Measurements from ENCODE around the gene SMYD3.

Gene SMYD3

DNA sequence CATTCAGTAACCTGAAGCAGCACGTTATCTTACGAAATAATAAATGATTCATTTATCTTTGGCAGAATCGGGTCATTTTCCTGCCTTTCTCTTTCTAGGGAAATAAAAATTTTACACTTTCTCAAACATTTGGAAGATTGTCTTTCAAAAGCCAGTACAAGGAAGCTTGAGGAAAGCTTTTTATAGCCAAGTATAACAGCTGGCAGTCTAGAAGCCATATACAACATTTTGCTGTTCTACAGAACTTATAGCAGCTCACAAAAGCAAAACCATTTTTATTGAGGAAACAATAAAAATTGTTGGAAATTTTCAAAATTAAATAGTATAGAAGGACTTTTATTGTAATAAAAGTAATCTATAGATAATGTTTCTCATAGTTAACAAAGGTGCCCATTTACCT lies 448.6 kb downstream of the SMYD3 start:
- Histone ChIP-seq H3K36me3 (ENCODE audit: insufficient read depth) (no peaks in the 10 kb centered on the region), H3K9ac (no peak overlapping the region), H3K27me3 (ENCODE audit: insufficient read depth, low read depth) (no peaks in the 10 kb centered on the region), H3K4me1 (ENCODE audit: low read depth, poor library complexity, severe bottlenecking) (no peaks in the 10 kb centered on the region), H3K79me2 (ENCODE audit: insufficient read depth, low read depth) (no peaks in the 10 kb centered on the region), H3K4me2 (no peak overlapping the region), H3K4me3 (IDR thresholded peaks at IDR 0.05; ENCODE audit: insufficient read depth, low read depth, low read length) (no peak overlapping the region), H4K20me1 (ENCODE audit: insufficient read depth) (no peaks in the 10 kb centered on the region), H2AFZ (ENCODE audit: low read depth) (no peak overlapping the region), H3K27ac (no peak overlapping the region)
- TF ChIP-seq, protein P1, sequence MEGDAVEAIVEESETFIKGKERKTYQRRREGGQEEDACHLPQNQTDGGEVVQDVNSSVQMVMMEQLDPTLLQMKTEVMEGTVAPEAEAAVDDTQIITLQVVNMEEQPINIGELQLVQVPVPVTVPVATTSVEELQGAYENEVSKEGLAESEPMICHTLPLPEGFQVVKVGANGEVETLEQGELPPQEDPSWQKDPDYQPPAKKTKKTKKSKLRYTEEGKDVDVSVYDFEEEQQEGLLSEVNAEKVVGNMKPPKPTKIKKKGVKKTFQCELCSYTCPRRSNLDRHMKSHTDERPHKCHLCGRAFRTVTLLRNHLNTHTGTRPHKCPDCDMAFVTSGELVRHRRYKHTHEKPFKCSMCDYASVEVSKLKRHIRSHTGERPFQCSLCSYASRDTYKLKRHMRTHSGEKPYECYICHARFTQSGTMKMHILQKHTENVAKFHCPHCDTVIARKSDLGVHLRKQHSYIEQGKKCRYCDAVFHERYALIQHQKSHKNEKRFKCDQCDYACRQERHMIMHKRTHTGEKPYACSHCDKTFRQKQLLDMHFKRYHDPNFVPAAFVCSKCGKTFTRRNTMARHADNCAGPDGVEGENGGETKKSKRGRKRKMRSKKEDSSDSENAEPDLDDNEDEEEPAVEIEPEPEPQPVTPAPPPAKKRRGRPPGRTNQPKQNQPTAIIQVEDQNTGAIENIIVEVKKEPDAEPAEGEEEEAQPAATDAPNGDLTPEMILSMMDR (conservative IDR thresholded peaks at IDR 0.05; ENCODE audit: low read depth, low read length), result no peak

DNA sequence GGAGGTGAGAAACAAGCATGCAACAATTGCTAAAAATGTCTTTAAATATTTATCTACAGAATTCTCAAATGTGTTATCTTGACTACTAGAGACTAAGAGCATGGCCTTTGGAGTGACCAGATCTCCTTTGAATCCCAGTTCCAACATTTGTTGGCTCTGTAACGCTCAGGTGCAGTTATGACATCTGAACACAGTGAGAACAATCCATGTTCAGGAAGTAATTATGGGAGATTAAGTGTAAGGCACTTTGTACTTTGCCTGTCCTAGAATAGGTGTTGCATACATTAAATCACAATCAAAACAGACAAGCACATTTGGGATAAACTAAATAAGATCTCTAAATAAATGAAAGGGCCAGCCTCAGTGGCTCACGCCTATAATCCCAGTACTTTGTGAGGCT lies 454.5 kb downstream of the SMYD3 start:
- Histone ChIP-seq H4K20me1 (ENCODE audit: insufficient read depth) (no peaks in the 10 kb centered on the region), H3K9ac (no peak overlapping the region), H3K4me2 (no peak overlapping the region), H3K79me2 (ENCODE audit: insufficient read depth, low read depth) (no peaks in the 10 kb centered on the region), H3K4me3 (IDR thresholded peaks at IDR 0.05; ENCODE audit: insufficient read depth, low read depth, low read length) (no peak overlapping the region), H3K27me3 (ENCODE audit: insufficient read depth, low read depth) (no peaks in the 10 kb centered on the region), H2AFZ (ENCODE audit: low read depth) (no peak overlapping the region), H3K27ac (no peak overlapping the region), H3K4me1 (ENCODE audit: low read depth, poor library complexity, severe bottlenecking) (no peaks in the 10 kb centered on the region), H3K36me3 (ENCODE audit: insufficient read depth) (no peaks in the 10 kb centered on the region)
- TF ChIP-seq, protein P1 (conservative IDR thresholded peaks at IDR 0.05; ENCODE audit: low read depth, low read length), result no peak

DNA sequence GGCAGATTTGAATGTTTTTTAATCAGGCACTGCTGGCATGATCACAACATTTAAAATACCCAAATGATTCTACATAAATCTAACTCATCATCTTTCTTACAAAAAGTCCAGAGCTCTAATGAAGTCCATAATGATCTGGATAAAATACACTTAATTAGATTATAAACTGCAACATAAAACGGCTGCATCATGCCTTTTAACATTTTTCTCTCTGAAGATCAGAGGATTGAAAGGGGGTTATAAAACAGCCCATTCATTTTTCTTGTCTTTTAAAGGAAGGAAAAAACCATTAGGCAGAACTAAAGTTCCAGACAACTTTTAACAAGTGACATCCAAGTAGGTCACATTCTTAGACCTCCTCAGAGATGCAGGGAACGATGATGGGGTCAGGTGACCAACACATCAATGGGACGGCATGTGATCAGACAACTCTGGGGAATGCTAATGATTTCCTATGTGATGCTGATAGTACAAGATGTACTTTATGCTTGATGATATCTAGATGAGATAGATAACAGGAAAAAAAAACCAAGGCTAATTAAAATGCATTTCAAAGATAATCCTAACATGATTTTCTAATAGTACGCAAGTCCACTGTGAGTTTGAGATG lies 455.1 kb downstream of the SMYD3 start:
- no peaks in the 10 kb centered on the region for H3K27me3 ChIP-seq (ENCODE audit: insufficient read depth, low read depth)
- H3K4me3 ChIP-seq (IDR thresholded peaks at IDR 0.05; ENCODE audit: insufficient read depth, low read depth, low read length), result no peak overlapping the region
- H3K36me3 ChIP-seq (ENCODE audit: insufficient read depth), result no peaks in the 10 kb centered on the region
- H2AFZ ChIP-seq (ENCODE audit: low read depth), result no peak overlapping the region
- H3K9ac ChIP-seq, result no peak overlapping the region
- no peaks in the 10 kb centered on the region for H4K20me1 ChIP-seq (ENCODE audit: insufficient read depth)
- H3K4me2 ChIP-seq, result no peak overlapping the region
- TF ChIP-seq, protein P1 (conservative IDR thresholded peaks at IDR 0.05; ENCODE audit: low read depth, low read length), result no peak
- H3K4me1 ChIP-seq (ENCODE audit: low read depth, poor library complexity, severe bottlenecking), result no peaks in the 10 kb centered on the region
- no peaks in the 10 kb centered on the region for H3K79me2 ChIP-seq (ENCODE audit: insufficient read depth, low read depth)
- H3K27ac ChIP-seq, result no peak overlapping the region

DNA sequence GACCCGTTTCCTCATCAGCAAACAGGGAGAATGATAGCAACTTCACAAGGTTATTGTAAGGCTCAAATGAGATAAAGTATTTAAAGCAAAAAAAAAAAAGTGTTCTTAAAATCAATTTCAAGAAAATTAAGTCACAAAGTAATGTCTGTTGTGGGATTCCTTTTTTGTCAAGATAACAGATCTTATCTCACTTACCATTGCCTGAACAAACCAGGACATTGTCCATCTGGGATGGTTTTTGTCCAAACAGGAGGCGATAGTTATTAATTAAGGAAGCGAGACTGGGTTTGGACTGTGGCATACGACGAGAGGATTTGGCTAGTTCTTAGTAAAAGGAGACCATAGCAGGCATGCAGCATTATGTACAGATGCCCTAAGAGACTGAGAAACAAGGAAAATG lies 458.4 kb downstream of the SMYD3 start:
- no peak overlapping the region for H3K27ac ChIP-seq
- TF ChIP-seq, protein P1 (conservative IDR thresholded peaks at IDR 0.05; ENCODE audit: low read depth, low read length), result no peak
- no peaks in the 10 kb centered on the region for H3K79me2 ChIP-seq (ENCODE audit: insufficient read depth, low read depth)
- H3K4me1 ChIP-seq (ENCODE audit: low read depth, poor library complexity, severe bottlenecking), result no peaks in the 10 kb centered on the region
- H4K20me1 ChIP-seq (ENCODE audit: insufficient read depth), result no peaks in the 10 kb centered on the region
- H3K27me3 ChIP-seq (ENCODE audit: insufficient read depth, low read depth), result no peaks in the 10 kb centered on the region
- no peak overlapping the region for H3K4me2 ChIP-seq
- H3K36me3 ChIP-seq (ENCODE audit: insufficient read depth), result no peaks in the 10 kb centered on the region
- H3K9ac ChIP-seq, result no peak overlapping the region
- H3K4me3 ChIP-seq (IDR thresholded peaks at IDR 0.05; ENCODE audit: insufficient read depth, low read depth, low read length), result no peak overlapping the region
- no peak overlapping the region for H2AFZ ChIP-seq (ENCODE audit: low read depth)
